MCF 10A (cell line): ENCODE data around the gene UBR1. TPM values are rescaled to one million over a fixed set of nuclear protein-coding genes. Genes with fewer than 3 reads are reported as not detected.

Experiments used
- BruUV-seq: library from RNA; stranded (reverse); fragments of 400-500 nt; replicated peaks from 2 replicates; lab custom pipeline; 2021; lab: Mats Ljungman, UMichigan
- CTCF ChIA-PET: fragments of 300-600 bp; sonication (Branson Sonifier 250); formaldehyde crosslinking; extraction: SDS; loops from one replicate; lab custom pipeline; 2021; ENCODE audit warnings: antibody characterized with exemption, inconsistent platforms; lab: Yijun Ruan, JAX
- POLR2A ChIA-PET: fragments of 300-600, 350-650 bp; sonication (Branson Sonifier 250); formaldehyde crosslinking; extraction: SDS; loops from one replicate; lab custom pipeline; 2020; ENCODE audit warnings: antibody characterized with exemption, inconsistent platforms; lab: Yijun Ruan, JAX
- DNase-seq: peaks from one replicate; pipeline ENCODE4 v3.0.0-alpha.2; 2018; ENCODE audit not compliant: unreplicated experiment
- H3K27ac Mint-ChIP-seq: one replicate; pipeline ENCODE4 v1.8.0; 2022; ENCODE audit warnings: mild to moderate bottlenecking, low read depth, mixed read lengths; ENCODE audit not compliant: unreplicated experiment
- H3K27me3 Mint-ChIP-seq: one replicate; pipeline ENCODE4 v1.8.0; 2022; ENCODE audit warnings: mixed read lengths; ENCODE audit not compliant: insufficient read depth, unreplicated experiment
- H3K36me3 Mint-ChIP-seq: one replicate; pipeline ENCODE4 v1.8.0; 2022; ENCODE audit warnings: mild to moderate bottlenecking, moderate library complexity, mixed read lengths; ENCODE audit not compliant: insufficient read depth, unreplicated experiment
- H3K4me1 Mint-ChIP-seq: one replicate; pipeline ENCODE4 v1.8.0; 2022; ENCODE audit warnings: mixed read lengths; ENCODE audit not compliant: insufficient read depth, unreplicated experiment
- H3K4me3 Mint-ChIP-seq: one replicate; pipeline ENCODE4 v1.8.0; 2022; ENCODE audit warnings: mild to moderate bottlenecking, moderate library complexity, mixed read lengths; ENCODE audit not compliant: unreplicated experiment
- H3K9me3 Mint-ChIP-seq: one replicate; pipeline ENCODE4 v1.8.0; 2022; ENCODE audit warnings: mixed read lengths; ENCODE audit not compliant: unreplicated experiment
- intact Hi-C: fragments of 100-400 bp; cut with micrococcal nuclease; formaldehyde crosslinking; loops from 2 replicates; pipeline ENCODE4 v1.14.1; 2022
- total RNA-seq: library from RNA; stranded (reverse); gene quantifications from 2 replicates; pipeline ENCODE4 v1.2.3, GENCODE V29; 2022
- TF ChIP-seq, protein P1 (sequence below): fragments of 200-600 bp; IDR thresholded peaks from one replicate; pipeline ENCODE4 v1.8.0; 2022; ENCODE audit warnings: antibody characterized with exemption, mild to moderate bottlenecking; ENCODE audit not compliant: unreplicated experiment

Gene UBR1
- total RNA-seq, 1 experiment from 2014 or later = 25.6 TPM

DNA sequence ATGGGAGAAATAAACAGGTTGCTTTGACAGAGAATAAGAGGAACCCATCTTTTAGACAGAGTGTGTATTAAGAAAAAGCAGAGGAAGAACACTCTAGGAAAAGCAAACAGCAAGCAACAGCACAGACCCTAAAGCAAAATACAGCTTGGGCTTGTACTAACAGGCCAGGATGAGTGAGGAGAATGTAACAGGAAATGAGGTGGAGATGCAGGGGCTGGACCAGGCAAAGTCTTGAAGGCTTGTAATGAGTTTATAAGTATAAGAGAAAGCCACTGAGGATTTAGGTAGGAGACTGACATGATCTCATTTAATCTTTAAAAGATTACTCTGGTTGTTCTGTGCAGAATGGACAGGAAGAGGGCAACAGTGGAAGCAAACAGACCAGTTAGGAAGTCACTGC lies 4.9 kb downstream of the UBR1 start:
- Mint-ChIP-seq H3K27me3 (no peaks in the 10 kb centered on the region), H3K4me1 (peaks cover 47% of the 10 kb centered on the region), H3K36me3 (peaks cover 26% of the 10 kb centered on the region), H3K9me3 (no peaks in the 10 kb centered on the region), H3K4me3 (no peak overlapping the region), H3K27ac (peak overlapping the region; percentile 61)
- DNase-seq = peak; percentile 56
- no TSS peak for BruUV-seq
- TF ChIP-seq, protein P1, sequence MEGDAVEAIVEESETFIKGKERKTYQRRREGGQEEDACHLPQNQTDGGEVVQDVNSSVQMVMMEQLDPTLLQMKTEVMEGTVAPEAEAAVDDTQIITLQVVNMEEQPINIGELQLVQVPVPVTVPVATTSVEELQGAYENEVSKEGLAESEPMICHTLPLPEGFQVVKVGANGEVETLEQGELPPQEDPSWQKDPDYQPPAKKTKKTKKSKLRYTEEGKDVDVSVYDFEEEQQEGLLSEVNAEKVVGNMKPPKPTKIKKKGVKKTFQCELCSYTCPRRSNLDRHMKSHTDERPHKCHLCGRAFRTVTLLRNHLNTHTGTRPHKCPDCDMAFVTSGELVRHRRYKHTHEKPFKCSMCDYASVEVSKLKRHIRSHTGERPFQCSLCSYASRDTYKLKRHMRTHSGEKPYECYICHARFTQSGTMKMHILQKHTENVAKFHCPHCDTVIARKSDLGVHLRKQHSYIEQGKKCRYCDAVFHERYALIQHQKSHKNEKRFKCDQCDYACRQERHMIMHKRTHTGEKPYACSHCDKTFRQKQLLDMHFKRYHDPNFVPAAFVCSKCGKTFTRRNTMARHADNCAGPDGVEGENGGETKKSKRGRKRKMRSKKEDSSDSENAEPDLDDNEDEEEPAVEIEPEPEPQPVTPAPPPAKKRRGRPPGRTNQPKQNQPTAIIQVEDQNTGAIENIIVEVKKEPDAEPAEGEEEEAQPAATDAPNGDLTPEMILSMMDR = no peak
- CTCF ChIA-PET = no interaction called here
- POLR2A ChIA-PET = interaction anchor here (0.9 to 1.0 kb wide), 4 partner anchors 18 to 71 kb away, joined by 3 to 4 read pairs (median 3); no protein-coding TSS in a partner anchor
- intact Hi-C loops = no loop called here

DNA sequence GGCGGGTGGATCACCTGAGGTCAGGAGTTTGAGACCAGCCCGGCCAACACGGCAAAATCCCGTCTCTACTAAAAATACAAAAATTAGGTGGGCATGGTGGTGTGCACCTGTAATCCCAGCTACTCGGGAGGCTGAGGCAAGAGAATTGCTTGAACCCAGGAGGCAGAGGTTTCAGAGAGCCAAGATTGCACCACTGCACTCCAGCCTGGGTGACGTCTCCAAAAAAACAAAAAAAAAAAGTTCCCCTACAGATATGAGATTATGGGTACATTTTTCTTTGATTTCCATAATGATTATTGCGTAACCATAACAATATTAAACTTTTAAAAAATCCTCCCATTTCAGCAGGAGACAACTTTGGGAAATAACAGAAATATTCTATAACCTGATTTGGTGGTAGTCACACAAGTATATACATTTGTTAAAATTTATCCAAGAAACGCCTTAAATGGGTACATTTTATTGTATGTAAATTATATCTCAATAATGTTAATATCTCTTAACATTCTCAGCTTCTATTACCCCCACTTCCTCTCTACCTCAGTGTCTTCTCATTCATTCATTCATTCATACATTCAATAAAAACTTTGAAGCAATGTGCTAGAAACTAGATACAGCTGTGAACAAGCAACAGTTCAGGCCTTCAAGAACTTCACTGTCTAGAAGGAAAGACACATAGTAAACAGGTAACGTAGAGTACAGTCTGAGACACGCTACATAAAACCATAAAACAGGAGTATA lies 6.6 kb downstream of the UBR1 start:
- ChIA-PET POLR2A (interaction anchor here (0.8 kb wide), 1 partner anchor 9 kb away, joined by 4 read pairs; no protein-coding TSS in a partner anchor), CTCF (interaction anchor here (0.6 kb wide), 1 partner anchor 457 kb away, joined by 3 read pairs; no protein-coding TSS in a partner anchor)
- H3K4me1 Mint-ChIP-seq = peaks cover 48% of the 10 kb centered on the region
- H3K9me3 Mint-ChIP-seq = no peaks in the 10 kb centered on the region
- peaks cover 40% of the 10 kb centered on the region for H3K36me3 Mint-ChIP-seq
- no peak overlapping the region for H3K4me3 Mint-ChIP-seq
- intact Hi-C loops = no loop called here
- no peak overlapping the region for H3K27ac Mint-ChIP-seq
- TF ChIP-seq, protein P1 = no peak
- H3K27me3 Mint-ChIP-seq = no peaks in the 10 kb centered on the region
- no peak for DNase-seq
- no TSS peak for BruUV-seq

DNA sequence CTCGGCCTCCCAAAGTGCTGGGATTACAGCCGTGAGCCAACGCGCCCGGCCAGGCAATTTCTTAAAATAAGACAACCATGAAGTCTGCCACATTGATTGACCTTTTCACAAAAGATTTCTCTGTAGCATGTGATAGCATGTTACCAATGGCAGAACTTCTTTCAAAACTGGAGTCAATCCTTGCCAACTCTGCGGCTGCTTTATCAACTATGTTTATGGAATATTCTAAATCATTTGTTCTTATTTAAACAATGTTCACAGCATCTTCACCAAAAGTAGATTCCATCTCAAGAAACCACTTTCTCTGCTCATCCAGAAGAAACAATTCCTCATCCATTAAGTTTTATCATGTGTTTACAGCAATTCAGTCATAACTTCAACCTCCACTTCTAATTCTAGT lies 9.4 kb downstream of the UBR1 start:
- no TSS peak for BruUV-seq
- intact Hi-C loops = no loop called here
- Mint-ChIP-seq H3K36me3 (peaks cover 38% of the 10 kb centered on the region), H3K27me3 (no peaks in the 10 kb centered on the region), H3K4me3 (no peak overlapping the region), H3K27ac (peak overlapping the region; percentile 40), H3K4me1 (peaks cover 26% of the 10 kb centered on the region), H3K9me3 (no peaks in the 10 kb centered on the region)
- CTCF ChIA-PET = no interaction called here
- TF ChIP-seq, protein P1 = no peak
- POLR2A ChIA-PET = no interaction called here
- no peak for DNase-seq

DNA sequence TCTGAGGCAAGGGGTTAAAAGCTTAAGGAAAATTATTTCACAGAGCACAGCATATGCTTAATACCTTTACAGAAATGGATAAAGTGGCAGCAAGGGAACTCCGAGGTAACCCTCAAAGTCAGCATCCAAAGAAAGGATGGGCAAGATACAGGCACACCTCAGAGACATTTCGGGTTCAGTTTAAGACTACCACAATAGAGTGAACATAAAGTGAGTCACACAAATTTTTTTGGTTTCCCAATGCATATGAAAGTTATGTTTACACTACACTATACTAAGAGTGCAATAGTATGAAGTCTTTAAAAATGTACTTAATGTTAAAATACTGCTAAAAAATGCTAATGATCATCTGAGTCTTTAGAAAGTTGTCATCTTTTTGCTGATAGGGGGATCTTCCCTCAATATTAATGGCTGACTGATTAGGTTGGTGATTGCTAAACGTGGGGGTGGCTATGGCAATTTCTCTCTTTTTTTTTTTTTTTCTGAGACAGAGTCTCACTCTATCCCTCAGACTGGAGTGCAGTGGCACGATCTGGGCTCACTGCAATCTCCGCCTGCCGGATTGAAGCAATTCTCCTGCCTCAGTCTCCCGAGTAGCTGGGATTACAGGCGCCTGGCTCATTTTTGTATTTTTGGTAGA lies 10.0 kb downstream of the UBR1 start:
- peaks cover 21% of the 10 kb centered on the region for H3K4me1 Mint-ChIP-seq
- intact Hi-C loops = no loop called here
- H3K27me3 Mint-ChIP-seq = no peaks in the 10 kb centered on the region
- peaks cover 32% of the 10 kb centered on the region for H3K36me3 Mint-ChIP-seq
- no TSS peak for BruUV-seq
- POLR2A ChIA-PET = no interaction called here
- peak; percentile 48 for DNase-seq
- no peaks in the 10 kb centered on the region for H3K9me3 Mint-ChIP-seq
- H3K27ac Mint-ChIP-seq = peak overlapping the region; percentile 40
- TF ChIP-seq, protein P1 = no peak
- no peak overlapping the region for H3K4me3 Mint-ChIP-seq
- CTCF ChIA-PET = no interaction called here
